ENCODE results near the gene KRT17.

The KRT17 gene

DNA sequence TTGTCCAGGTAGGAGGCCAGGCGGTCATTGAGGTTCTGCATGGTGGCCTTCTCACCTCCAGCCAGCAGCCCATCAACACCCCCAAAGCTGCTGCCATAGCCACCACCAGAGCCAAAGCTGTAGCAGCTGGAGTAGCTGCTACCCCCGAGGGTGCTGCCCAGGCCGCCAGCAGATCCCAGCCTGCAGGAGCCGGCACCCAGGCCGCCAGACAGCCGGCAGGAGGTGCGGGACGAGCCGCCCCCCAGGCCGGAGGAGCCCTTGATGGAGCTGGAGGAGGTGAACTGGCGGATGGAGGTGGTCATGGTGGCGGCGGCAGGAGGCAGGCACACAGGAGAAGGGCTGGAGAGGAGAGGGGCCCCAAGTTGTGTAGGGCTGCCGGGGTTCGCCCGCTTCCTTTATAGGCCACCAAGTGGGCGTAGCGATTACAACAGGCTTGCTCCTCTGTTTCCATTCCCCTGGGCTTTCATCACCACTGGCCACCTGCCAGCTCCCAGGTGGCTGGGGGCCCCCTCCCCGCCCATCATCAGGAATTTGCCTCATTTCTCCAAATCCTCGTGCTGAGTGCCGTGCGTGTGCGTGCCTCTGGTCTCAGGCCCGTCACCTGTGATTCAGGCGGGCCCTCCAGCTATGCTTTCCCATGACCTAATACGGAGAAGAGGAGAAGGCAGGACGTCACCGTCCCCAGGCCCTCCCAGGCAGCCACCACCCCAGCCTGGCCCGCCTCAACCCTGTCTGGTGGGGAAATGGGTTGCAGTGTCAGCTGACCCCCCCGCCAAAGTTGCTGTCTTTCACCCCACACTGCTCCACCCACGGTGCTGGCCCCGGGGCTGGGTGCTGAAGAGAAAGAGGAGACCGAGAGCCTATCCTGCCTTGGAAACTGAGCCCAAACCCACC lies at the start of gene KRT17:
TSS of gene KRT17 (minus strand) at position 368 of the 894 bp plus-strand sequence. CDS start at position 302, 66 bp downstream.
- peak; percentile 60 for DNase-seq (ENCODE audit: low read depth, low spot score)

DNA sequence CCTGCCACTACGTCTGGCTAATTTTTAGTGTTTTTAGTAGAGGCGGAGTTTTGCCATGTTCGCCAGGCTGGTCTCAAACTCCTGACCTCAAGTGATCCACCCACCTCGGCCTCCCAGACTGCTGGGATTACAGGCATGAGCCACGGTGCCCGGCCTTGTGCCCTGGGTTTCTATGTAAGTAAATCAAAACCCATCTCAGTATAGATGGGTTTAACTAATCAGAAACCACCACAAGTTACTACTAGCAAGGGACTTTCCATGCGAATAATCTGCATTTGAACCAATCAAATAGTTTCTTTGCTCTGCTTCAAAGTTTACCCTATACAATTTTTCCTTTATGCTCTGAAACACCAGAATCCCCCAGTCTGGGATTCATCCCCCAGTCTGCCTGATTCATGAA lies 47.8 kb upstream of the KRT17 start:
- no peak for DNase-seq (ENCODE audit: low read depth, low spot score)

DNA sequence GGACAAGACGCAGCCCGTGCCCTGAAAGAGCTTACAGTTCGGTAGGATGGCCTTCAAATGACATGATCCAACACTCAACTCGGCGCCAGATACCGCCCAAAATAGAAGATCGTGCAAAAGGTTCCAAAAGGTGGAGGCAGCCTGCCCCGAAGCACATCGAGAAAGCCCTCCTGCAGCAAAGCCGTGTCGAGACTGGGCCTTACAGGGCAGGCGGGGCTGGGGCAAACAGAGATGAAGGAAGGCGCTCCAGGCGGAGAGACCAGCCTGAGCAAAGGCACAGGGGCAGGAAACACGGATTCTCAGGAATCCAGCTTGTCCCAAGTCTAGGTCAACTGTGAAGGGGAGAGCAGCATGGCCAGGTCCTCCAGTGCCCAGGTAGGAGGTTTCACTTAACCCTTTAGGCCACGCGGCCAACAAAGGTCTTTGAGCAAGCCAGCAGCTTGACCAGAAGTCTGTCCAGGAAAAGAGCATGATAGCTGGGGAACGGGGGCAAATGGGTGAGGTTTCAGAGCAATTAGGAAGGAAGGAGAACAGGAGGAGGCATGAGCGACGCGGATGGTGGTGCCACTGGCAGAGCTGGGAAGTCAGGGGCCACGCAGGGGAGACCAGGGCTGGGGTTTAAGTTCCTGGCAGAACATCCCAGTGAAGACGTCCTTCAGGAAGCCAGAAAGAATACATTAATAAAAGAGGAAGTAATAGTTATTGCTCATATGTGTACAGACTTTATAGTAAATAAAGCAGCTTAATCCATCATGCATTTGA lies 43.1 kb upstream of the KRT17 start:
- DNase-seq (ENCODE audit: low read depth, low spot score), result no peak

DNA sequence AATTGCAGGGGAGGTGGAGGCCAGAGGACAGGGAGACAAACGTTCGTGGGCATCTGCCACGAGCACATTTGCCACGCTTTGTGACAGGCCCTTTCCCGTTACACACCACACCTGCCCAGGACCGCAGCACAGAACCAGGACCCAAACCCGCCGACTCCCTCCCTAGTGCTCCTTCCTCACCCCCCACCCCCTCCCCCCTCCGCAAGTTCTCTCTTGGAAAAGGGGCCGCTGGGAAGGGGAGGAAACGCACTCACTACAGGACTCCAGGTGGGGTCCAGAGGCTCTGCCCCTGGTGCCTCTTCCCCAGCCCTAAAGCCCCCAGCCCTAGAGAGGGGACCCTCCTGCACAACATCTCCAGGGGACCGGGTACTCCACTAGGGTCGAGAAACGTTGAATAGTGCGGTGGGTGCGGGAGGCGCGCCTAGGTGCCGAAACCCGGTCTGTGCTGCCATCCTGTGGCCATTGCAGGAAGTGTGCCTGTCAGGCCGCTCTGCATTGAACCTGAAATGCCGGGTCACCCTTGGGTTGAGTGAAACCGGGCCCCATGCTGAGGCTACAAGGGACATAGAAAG lies 42.4 kb upstream of the KRT17 start:
- DNase-seq (ENCODE audit: low read depth, low spot score), result peak; percentile 90

DNA sequence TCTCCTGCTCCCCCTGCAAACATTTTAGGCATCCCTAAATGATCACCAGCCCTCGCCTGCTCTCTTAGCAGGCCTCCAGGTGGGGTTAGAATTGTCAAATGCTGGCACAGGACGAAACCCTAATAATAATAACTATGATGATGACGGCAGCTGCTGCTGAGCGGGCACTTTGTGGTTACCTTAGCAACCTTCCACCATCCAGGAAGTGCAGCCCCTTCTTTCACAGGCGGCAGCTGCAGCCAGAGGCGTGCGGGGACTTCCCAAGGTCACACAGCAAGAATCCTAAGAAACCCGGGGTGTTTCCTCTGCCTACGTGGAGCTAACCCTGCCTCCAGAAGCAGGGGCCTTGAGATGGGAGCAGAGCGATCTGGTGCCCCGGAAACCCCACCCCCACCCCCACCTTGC lies 41.9 kb upstream of the KRT17 start:
- no peak for DNase-seq (ENCODE audit: low read depth, low spot score)

DNA sequence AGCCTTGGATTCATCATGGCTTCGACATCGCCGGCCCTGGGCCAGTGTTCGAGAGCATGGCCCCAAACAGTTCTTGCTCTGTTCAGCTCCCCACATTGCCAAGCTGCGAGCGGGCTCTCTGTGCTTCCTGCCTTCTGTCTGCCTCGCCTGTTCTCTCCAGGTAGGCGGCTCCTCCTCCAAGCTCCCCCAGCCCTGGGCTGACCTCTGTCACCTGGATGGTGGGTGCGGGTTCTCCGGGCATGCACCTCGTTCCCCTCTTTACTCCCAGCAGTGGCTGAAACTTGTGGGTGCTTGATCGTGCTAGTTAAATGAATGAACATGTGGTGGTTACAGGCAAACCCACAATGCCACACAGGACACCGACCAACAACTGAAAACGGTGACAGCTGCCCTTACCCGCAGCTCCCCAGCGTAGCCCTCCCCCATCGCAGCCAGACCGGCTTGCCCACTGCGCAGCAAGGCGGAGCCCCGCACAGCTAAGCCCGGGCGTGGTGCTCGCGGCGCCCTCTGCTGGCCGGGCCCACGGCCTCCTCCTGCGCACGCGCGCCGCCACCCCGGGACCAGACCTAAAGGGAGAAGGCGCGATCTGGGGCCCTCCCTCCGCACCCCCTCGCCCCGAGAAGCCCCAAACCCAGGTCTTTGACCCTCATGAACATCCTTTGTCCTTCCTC lies 41.3 kb upstream of the KRT17 start:
- peak; percentile 86 for DNase-seq (ENCODE audit: low read depth, low spot score)

DNA sequence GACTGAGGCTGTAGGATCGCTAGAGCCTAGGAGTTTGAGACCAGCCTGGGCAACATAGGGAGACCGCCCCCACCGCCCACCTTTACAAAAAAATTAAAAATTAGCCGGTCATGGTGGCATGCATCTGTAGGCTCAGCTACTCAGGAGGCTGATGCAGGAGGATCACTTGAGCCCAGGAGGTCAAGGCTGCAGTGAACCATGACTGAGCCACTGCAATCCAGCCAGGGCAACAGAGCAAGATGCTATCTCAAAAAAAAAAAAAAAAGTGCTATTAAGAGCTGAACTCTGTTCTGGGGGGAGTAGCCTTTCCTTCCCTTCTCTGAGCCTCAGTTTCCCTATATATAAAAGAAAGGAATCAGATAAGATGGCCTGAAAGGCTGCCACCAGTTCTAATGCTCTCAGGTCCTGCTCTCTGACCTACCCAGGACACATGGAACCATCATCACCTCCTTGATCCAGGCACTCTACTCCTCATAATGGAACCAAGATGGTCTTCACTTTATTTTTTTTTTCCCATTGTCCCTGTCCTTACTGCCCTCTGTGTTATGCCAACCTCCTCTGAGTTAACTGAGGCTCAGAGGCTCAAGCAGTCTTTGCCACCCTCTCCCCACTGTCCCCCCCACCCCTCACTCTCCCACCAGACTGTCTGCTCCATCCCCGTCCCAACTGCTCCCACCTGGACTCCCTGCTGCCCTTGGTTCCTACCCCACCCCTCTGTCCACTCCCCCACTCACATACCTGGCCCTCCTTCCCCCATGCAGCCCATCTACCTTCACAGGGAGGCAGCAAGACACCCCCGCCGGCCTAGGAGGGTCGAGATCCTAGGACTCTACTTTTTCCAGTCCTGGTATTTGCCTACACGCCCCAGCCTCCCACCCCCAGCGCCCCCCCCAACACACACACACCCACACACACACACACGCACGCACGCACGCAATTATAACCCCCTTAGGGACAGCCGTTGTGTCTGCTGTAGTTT lies 40.5 kb upstream of the KRT17 start:
- DNase-seq (ENCODE audit: low read depth, low spot score), result no peak

DNA sequence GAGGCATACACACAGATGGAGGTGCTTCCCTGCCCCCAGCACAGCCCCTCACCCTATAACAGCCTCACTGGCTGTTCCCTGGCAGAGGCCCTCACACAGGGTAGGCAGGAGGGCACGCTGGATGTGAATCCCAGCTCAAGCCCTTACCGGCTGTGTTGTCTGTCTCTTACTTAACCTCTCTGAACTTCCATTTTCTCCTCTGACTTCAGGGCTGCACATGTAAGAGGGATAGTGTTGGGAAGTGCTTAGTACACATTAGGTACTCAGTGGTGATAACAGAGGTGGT lies 39.7 kb upstream of the KRT17 start:
- no peak for DNase-seq (ENCODE audit: low read depth, low spot score)

DNA sequence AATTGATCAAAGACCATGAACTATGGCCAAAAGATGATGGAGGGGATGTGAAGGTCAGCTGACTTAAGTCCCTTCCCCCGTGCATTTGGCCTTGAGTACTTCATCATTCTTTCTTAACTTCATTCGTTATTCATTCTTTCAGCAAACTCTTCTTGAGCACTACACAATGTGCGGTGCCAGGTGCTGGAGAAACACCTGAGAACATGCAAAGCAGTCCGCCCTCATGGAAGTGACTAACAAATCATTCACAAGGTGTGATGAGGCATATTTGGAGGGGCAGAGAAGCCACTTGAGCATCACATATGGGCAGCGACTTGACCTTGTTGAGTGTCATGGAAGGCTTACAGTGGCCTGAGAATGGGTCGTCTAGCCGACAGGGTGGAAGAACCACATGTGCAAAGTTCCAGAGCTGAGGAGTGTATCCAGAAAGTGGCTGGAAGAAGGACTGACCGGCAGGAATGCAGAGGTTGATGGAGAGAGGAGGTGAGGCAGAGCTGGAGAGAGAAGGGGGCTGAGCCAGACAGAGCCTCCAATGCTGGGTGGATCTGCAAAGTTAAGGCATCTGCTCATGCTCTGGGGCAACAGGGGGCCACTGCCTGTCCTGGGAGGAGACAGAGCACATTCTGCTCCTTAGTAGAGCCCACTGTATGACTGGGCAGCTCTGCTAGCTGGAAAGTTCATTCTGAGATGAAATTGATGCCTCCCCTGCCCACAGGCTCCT lies 39.2 kb upstream of the KRT17 start:
- no peak for DNase-seq (ENCODE audit: low read depth, low spot score)

DNA sequence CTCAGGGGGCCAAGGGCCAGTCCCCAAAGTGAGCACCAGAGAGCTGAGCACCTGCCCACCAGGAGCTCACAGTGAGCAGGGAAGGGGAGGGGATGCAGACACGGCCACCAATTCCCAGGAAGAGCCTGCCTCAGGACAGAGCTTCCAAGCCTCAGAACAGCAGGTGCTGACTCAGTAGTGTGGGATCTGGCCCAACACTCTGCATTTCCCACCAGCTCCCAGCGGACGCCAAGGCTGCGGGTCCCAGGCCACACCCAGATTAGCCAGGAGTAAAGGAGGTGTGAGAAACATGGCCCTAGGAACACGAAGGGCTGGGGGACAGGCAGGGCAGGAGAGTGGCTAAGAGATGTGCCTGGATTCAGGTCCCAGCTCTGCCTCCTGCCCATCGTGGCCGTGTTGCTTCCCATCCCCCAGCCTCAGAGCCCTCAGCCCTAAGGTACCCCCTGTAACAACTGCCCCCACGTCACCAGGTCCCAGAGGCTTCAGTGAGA lies 35.9 kb upstream of the KRT17 start:
- DNase-seq (ENCODE audit: low read depth, low spot score), result no peak

DNA sequence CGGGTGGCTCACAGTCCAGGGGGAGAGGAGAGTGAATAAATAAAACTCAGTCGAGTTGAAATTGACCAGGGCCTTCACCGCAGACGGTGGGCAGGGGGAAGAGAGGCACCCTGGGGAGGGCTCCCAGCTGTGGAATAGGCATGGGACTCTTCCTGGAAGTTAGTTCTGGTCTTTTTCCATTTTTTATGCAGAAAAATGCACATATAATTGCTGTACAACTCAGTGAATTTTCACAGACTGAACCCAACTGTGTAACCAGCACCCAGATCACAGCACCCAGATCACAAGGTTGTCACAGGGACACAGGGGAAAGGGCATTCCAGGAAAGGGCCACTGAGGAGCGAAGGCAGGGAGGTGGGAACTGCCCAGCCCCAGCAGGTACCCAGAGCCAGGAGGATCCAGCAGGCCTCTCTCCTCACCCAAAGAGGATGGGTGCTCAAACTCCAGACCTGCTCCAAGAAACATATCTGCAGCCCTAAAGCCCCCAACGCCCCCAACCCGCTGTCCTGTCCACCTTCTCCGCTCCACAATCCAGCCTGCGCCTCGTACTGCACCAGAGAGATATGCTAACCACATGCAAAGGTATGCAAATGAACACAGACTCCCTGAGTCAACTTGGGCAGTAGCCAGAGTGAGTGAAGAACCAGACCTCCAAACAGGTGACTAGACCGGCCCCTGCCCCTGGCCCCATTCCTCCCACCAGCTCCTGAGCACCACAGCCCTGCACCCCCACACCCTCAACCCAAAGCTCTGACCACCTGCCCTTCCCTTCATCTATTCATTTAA lies 35.2 kb upstream of the KRT17 start:
- DNase-seq (ENCODE audit: low read depth, low spot score), result no peak

DNA sequence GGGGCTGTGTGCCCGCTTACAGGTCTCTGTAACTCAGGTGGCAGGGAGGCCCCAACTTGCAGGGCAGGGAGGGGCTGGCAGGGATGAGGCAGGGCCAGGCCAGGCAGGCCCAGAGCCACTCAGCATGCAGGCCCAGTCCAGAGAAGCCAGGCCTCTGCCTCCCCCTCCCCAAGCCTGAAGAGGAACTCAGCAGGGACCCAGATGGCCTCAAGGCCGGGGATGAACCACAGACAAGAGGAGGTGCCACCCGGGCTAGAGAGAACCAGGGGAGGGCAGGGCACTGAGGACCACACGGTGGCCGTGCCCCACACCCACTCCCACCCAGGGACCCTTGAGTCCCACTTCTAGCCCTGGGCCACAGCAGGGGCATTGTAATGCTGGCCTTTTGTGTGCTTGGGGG lies 34.5 kb upstream of the KRT17 start:
- no peak for DNase-seq (ENCODE audit: low read depth, low spot score)

DNA sequence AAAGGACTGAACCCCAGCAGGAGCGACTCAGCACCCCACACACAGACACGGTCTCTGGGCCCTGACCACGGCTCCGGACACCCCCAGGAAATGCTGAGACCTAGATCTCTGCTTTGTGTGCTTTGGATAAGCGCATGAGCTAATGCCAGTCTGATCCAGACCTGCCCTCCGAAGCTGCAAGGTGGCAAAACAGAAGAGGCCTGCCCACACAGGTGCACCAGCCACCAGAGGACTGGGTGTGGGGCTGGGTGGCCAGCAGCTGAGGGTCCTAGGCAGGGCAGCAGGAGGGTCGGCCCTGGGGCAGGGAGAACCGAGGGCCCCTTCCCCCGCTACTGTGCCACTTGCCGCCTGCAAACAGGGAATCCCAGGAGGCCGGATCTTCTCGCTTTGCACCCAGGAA lies 33.6 kb upstream of the KRT17 start:
- DNase-seq (ENCODE audit: low read depth, low spot score), result no peak

DNA sequence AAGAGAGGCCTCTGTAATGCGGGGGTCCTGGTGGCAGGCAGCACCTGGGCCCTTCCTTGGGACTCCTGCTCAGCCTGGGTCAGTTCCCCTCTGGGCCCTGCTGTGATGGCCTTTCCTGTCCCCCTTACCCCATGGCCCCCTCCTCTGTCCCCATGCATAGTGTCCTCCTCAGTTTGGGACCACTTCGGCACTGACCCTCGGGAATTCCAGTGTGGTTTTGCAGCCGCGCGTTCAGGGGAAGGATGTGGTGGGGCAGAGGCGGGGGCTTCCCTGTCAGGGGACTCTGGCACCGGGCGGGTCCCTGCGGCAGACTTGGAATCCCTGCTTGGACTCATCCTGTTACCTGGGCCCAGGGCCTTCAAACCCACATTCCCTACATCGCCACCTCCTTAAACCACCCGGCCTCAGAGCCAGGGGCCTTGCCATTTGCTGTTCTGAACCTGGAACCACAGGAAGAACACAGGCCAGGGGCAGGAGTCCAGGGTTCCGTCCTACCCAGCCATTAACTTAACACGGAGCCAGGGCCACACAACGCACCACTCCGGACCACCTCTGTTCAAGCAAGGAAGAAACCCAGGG lies 32.9 kb upstream of the KRT17 start:
- no peak for DNase-seq (ENCODE audit: low read depth, low spot score)

DNA sequence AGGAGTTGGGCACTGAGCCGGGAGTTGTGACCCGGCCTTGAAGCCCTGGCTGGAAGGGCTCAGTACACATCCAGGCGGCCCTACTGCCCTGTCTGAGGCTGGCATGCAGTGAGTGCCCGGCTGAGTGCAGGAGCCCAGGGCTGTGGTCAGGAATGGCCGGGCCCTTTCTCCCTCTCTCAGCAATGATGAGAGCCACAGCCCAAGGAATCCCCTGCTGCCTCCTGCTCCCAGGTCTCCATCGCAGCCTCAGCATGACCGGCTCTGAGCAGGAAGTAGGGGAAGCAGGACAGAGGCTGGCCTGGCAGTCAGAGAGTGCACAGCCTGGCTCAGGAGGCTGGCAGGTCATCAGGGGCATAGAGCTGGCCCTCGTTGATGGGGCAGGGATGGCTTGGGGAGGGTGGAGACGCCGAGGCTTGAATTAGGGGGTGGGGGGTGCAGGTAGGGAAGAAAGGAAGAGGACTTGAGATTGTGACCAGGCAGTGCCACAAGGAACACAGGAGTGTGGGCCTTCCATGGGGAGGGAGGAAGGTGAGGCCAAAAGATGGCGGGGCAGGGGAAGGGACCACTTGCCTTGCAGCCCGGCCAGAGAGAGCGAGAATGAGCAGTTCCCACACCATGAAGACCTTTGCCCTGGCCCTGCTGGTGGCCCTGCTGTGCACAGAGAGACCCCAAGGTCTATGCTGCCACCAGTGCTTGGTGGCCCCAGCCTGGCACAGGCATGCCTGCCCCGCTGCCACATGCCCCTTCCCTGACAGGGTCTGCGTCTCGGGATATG lies 32.1 kb upstream of the KRT17 start:
- no peak for DNase-seq (ENCODE audit: low read depth, low spot score)

DNA sequence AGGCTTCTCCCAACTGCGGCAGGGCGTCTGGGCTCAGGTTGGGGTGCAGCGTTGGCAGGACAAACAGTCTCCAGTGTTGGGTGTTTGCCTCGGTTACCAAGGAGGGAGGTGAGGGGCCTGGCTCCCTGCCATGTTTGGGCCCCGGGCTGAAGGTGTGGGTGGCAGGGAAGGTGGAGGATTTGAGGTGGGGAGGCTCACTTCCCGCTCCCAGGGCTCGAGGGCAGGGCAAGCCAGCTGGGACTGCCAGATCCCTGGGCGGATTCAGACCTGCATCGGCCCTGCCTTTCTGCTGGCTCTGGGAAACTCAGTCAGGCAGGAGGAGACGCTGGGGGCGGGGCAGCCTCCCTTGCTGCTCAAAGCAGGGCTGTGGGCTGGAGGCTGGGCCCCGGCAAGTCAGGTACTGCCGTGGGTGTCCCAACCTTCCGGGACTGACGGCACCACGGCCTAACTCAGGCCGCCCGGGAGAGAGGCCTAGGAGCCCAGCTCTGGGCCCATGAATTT lies 31.3 kb upstream of the KRT17 start:
- DNase-seq (ENCODE audit: low read depth, low spot score), result peak; percentile 77

DNA sequence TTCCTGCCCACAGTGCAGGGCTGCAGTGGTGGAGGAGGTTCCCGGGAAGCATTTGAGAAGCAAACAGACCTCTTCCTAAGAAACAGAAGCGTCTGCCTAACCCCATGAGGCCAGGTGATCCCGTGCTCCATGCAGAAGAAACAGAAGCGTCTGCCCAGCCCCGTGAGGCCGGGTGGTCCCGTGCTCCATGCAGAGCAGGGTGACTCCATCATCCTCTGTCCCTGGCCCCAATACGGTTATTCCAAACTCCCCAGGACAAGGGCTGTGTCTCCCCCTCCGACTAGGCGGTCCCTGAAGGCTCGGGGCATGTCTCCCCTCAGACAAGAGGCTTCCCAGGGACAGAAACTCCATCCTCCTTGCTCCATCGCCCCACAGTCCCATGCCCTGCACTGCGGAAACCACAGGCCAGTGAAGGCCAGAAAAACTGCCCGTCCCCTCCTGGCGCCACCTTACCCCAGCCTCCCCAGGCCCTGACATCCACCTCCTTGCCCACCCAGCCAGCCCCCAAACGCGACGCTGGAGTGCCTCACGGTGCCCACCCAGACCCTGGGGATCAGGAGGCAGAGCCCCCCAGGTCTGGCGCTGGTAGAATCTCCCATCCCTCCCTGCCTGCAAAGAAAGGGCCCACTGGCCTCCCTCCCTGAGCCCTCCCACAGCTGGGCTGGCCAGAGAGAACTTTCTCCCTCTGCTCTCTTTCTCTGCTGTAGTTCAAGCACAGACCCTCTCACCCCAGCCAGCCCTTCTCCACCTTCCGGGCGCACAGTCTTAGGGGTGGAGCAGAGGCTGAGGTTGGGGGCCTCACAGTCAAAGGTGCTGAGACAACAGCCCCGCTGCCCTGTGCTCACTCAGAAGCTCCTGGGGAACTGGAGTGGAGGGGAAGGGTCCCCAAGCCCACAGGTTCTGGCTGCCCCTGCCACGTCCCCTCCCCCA lies 30.6 kb upstream of the KRT17 start:
- no peak for DNase-seq (ENCODE audit: low read depth, low spot score)
